Ovary (tissue), 3 donors: ENCODE measurements around the gene MTRF1L.

Source experiments
- CTCF ChIP-seq, 3 donors: fragments of 450-650 bp in 2 of 3; fragments of 200-600 bp in 1 of 3; IDR thresholded peaks; one replicate each; pipeline versions ENCODE4 v1.5.1 to v1.8.0; 2016 to 2022; ENCODE audit warnings: antibody characterized with exemption in 3 of 3, mild to moderate bottlenecking in 1 of 3
- EP300 ChIP-seq: sonication (generic); formaldehyde crosslinking; IDR thresholded peaks from one replicate; pipeline ENCODE4 v1.6.1; 2017; ENCODE audit warnings: antibody characterized with exemption
- donor health status: DM: no; HTN: no; CAD: no.

- TF ChIP-seq CTCF (IDR thresholded peaks at IDR 0.05) (no peak), EP300 (no peak)
Observed at GRCh38 chr6:153015094-153015640, 12.7 kb upstream of the MTRF1L start.
